ENCODE data around the gene GLRX2.
A peak's percentile ranks its signal among the peaks of the same experiment; 100 is the strongest.
"Not testable (repeated sequence)": the region's sequence is repeated elsewhere in the genome, so short reads cannot be mapped to it uniquely, and the experiment has no call there.

The GLRX2 gene

GRCh38 chr1:193121616-193122593, 16.7 kb upstream of the GLRX2 start, which contains the start of gene CDC73:
CDC73 (plus strand) TSS chr1:193122031; CDS start chr1:193122201, 170 bp downstream.
- peaks cover 4 to 13% of the 10 kb centered on the region in 2 donors for H3K36me3 ChIP-seq (ENCODE audit: control insufficient read depth in 1 of 2, insufficient read depth in 2 of 2, low read length in 2 of 2)
- H3K27ac ChIP-seq (ENCODE audit: low read length): peak within 1 kb of the TSS; percentile 97
- no peaks in the 10 kb centered on the region for H3K27me3 ChIP-seq (ENCODE audit: low read depth, low read length)
- H3K4me3 ChIP-seq (ENCODE audit: low read depth in 1 of 2, low read length in 2 of 2): peak within 1 kb of the TSS; percentile 82 to 93
- H3K4me1 ChIP-seq (ENCODE audit: control insufficient read depth in 1 of 2, insufficient read depth in 2 of 2, low read length in 2 of 2): peaks cover 0 to 31% of the 10 kb centered on the region in 2 donors
- no peaks in the 10 kb centered on the region for H3K9me3 ChIP-seq (ENCODE audit: control insufficient read depth in 1 of 2, low read length in 2 of 2)

DNA sequence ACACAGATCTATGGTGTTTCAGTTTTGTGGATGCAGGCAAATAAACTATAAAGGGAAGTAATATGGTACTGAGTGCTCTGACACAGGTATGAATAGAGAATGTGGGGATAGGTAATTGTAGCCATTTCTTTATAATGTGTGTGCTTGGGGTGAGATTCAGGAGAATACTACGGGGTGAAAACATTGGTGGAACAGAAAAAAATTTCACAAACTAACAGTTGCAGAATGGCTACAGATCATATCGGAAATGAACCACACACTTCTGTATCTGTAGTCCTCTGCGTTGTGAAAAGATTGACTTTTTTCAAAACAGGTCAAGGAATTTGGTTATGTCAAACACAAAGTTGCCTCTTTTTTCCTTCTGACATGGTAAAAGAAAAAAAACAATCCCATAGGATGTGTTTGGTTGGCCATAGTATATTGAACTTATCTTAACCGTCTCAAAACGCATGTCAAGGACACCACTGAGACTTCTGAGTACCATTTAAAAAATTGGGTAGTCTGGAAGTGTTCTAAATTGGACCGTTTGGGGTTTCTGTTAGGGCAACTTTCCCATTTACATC, 15.5 kb upstream of the GLRX2 start:
- H3K4me3 ChIP-seq (ENCODE audit: low read depth in 1 of 2, low read length in 2 of 2): peak overlapping the region; percentile 82 to 93
- no peak overlapping the region for H3K27ac ChIP-seq (ENCODE audit: low read length)

GRCh38 chr1:193118803-193119730, 13.9 kb upstream of the GLRX2 start:
- H3K27ac ChIP-seq (ENCODE audit: low read length): no peak overlapping the region
- H3K27me3 ChIP-seq (ENCODE audit: low read depth, low read length): no peaks in the 10 kb centered on the region
- no peak overlapping the region for H3K4me3 ChIP-seq (ENCODE audit: low read depth in 1 of 2, low read length in 2 of 2)
- H3K9me3 ChIP-seq (ENCODE audit: control insufficient read depth in 1 of 2, low read length in 2 of 2): no peaks in the 10 kb centered on the region
- peaks cover 0 to 12% of the 10 kb centered on the region in 2 donors for H3K4me1 ChIP-seq (ENCODE audit: control insufficient read depth in 1 of 2, insufficient read depth in 2 of 2, low read length in 2 of 2)
- peaks cover 0 to 4% of the 10 kb centered on the region in 2 donors for H3K36me3 ChIP-seq (ENCODE audit: control insufficient read depth in 1 of 2, insufficient read depth in 2 of 2, low read length in 2 of 2)

More for the DNA sequence above, 15.5 kb upstream of the GLRX2 start:
- no peaks in the 10 kb centered on the region for H3K27me3 ChIP-seq (ENCODE audit: low read depth, low read length)
- H3K4me1 ChIP-seq (ENCODE audit: control insufficient read depth in 1 of 2, insufficient read depth in 2 of 2, low read length in 2 of 2): peaks cover 0 to 28% of the 10 kb centered on the region in 2 donors
- peaks cover 1 to 8% of the 10 kb centered on the region in 2 donors for H3K36me3 ChIP-seq (ENCODE audit: control insufficient read depth in 1 of 2, insufficient read depth in 2 of 2, low read length in 2 of 2)
- H3K9me3 ChIP-seq (ENCODE audit: control insufficient read depth in 1 of 2, low read length in 2 of 2): no peaks in the 10 kb centered on the region

DNA sequence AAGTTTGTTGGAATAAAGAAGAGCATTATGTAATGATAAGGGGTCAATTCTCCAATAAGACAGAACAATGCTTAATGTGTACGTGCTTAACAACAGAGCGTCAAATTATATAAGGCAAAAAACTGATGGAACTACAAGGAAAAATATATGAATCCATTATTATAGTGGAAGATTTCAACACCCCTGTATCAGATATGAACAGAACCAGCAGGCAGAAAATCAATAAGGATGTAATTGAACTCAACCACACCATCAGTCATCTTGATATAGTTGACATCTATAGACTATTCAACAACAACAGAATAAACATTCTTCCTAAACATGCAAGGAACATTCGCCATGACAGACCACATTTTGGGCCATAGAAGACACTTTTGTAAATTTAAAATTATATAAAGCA, 13.0 kb upstream of the GLRX2 start:
- peaks cover 0 to 5% of the 10 kb centered on the region in 2 donors for H3K4me1 ChIP-seq (ENCODE audit: control insufficient read depth in 1 of 2, insufficient read depth in 2 of 2, low read length in 2 of 2)
- H3K27me3 ChIP-seq (ENCODE audit: low read depth, low read length): no peaks in the 10 kb centered on the region
- H3K4me3 ChIP-seq (ENCODE audit: low read depth in 1 of 2, low read length in 2 of 2): no peak overlapping the region
- peaks cover 0 to 4% of the 10 kb centered on the region in 2 donors for H3K36me3 ChIP-seq (ENCODE audit: control insufficient read depth in 1 of 2, insufficient read depth in 2 of 2, low read length in 2 of 2)
- no peak overlapping the region for H3K27ac ChIP-seq (ENCODE audit: low read length)
- no peaks in the 10 kb centered on the region for H3K9me3 ChIP-seq (ENCODE audit: control insufficient read depth in 1 of 2, low read length in 2 of 2)

- H3K9me3 ChIP-seq (ENCODE audit: control insufficient read depth in 1 of 2, low read length in 2 of 2); H3K36me3 ChIP-seq (ENCODE audit: control insufficient read depth in 1 of 2, insufficient read depth in 2 of 2, low read length in 2 of 2); H3K27me3 ChIP-seq (ENCODE audit: low read depth, low read length); H3K4me3 ChIP-seq (ENCODE audit: low read depth in 1 of 2, low read length in 2 of 2); H3K4me1 ChIP-seq (ENCODE audit: control insufficient read depth in 1 of 2, insufficient read depth in 2 of 2, low read length in 2 of 2); H3K27ac ChIP-seq (ENCODE audit: low read length): not testable (repeated sequence)
Measured at GRCh38 chr1:193117167-193117566, 12.0 kb upstream of the GLRX2 start.

- H3K27ac ChIP-seq (ENCODE audit: low read length): no peak overlapping the region
- no peaks in the 10 kb centered on the region for H3K4me1 ChIP-seq (ENCODE audit: control insufficient read depth in 1 of 2, insufficient read depth in 2 of 2, low read length in 2 of 2)
- no peaks in the 10 kb centered on the region for H3K27me3 ChIP-seq (ENCODE audit: low read depth, low read length)
- no peak overlapping the region for H3K4me3 ChIP-seq (ENCODE audit: low read depth in 1 of 2, low read length in 2 of 2)
- H3K36me3 ChIP-seq (ENCODE audit: control insufficient read depth in 1 of 2, insufficient read depth in 2 of 2, low read length in 2 of 2): no peaks in the 10 kb centered on the region
- H3K9me3 ChIP-seq (ENCODE audit: control insufficient read depth in 1 of 2, low read length in 2 of 2): no peaks in the 10 kb centered on the region
Measured at GRCh38 chr1:193115629-193116227, 10.5 kb upstream of the GLRX2 start.

GRCh38 chr1:193114485-193115095, 9.4 kb upstream of the GLRX2 start:
- no peak overlapping the region for H3K27ac ChIP-seq (ENCODE audit: low read length)
- H3K4me1 ChIP-seq (ENCODE audit: control insufficient read depth in 1 of 2, insufficient read depth in 2 of 2, low read length in 2 of 2): no peaks in the 10 kb centered on the region
- no peaks in the 10 kb centered on the region for H3K9me3 ChIP-seq (ENCODE audit: control insufficient read depth in 1 of 2, low read length in 2 of 2)
- no peak overlapping the region for H3K4me3 ChIP-seq (ENCODE audit: low read depth in 1 of 2, low read length in 2 of 2)
- H3K36me3 ChIP-seq (ENCODE audit: control insufficient read depth in 1 of 2, insufficient read depth in 2 of 2, low read length in 2 of 2): no peaks in the 10 kb centered on the region
- H3K27me3 ChIP-seq (ENCODE audit: low read depth, low read length): no peaks in the 10 kb centered on the region

GRCh38 chr1:193113992-193114332, 8.7 kb upstream of the GLRX2 start:
- Histone ChIP-seq H3K27ac (ENCODE audit: low read length) (no peak overlapping the region), H3K27me3 (ENCODE audit: low read depth, low read length) (no peaks in the 10 kb centered on the region), H3K4me3 (ENCODE audit: low read depth in 1 of 2, low read length in 2 of 2) (no peak overlapping the region), H3K9me3 (ENCODE audit: control insufficient read depth in 1 of 2, low read length in 2 of 2) (no peaks in the 10 kb centered on the region), H3K36me3 (ENCODE audit: control insufficient read depth in 1 of 2, insufficient read depth in 2 of 2, low read length in 2 of 2) (no peaks in the 10 kb centered on the region), H3K4me1 (ENCODE audit: control insufficient read depth in 1 of 2, insufficient read depth in 2 of 2, low read length in 2 of 2) (no peaks in the 10 kb centered on the region)

- Histone ChIP-seq H3K27ac (ENCODE audit: low read length) (no peak overlapping the region), H3K4me3 (ENCODE audit: low read depth in 1 of 2, low read length in 2 of 2) (no peak overlapping the region)
Measured at GRCh38 chr1:193113258-193113991, 8.2 kb upstream of the GLRX2 start.

GRCh38 chr1:193111641-193112090, 6.5 kb upstream of the GLRX2 start:
- Histone ChIP-seq H3K27me3 (ENCODE audit: low read depth, low read length) (no peaks in the 10 kb centered on the region), H3K4me3 (ENCODE audit: low read depth in 1 of 2, low read length in 2 of 2) (no peak overlapping the region), H3K27ac (ENCODE audit: low read length) (no peak overlapping the region), H3K9me3 (ENCODE audit: control insufficient read depth in 1 of 2, low read length in 2 of 2) (no peaks in the 10 kb centered on the region), H3K36me3 (ENCODE audit: control insufficient read depth in 1 of 2, insufficient read depth in 2 of 2, low read length in 2 of 2) (no peaks in the 10 kb centered on the region), H3K4me1 (ENCODE audit: control insufficient read depth in 1 of 2, insufficient read depth in 2 of 2, low read length in 2 of 2) (no peaks in the 10 kb centered on the region)

More at GRCh38 chr1:193113258-193113991, 8.2 kb upstream of the GLRX2 start:
- Histone ChIP-seq H3K27me3 (ENCODE audit: low read depth, low read length) (no peaks in the 10 kb centered on the region), H3K9me3 (ENCODE audit: control insufficient read depth in 1 of 2, low read length in 2 of 2) (no peaks in the 10 kb centered on the region), H3K4me1 (ENCODE audit: control insufficient read depth in 1 of 2, insufficient read depth in 2 of 2, low read length in 2 of 2) (no peaks in the 10 kb centered on the region), H3K36me3 (ENCODE audit: control insufficient read depth in 1 of 2, insufficient read depth in 2 of 2, low read length in 2 of 2) (no peaks in the 10 kb centered on the region)
